Osteocyte (in vitro differentiated cells): ENCODE measurements around the gene TTC23L. TPM values are rescaled to one million over a fixed set of nuclear protein-coding genes. Genes with fewer than 3 reads are reported as not detected.
A peak's percentile ranks its signal among the peaks of the same experiment; 100 is the strongest.
"Not testable (repeated sequence)": the region's sequence is repeated elsewhere in the genome, so short reads cannot be mapped to it uniquely, and the experiment has no call there.

Source experiments
- DNase-seq: peaks from one replicate; pipeline ENCODE4 v3.0.0; 2021; ENCODE audit warnings: mixed read lengths; ENCODE audit not compliant: unreplicated experiment; ENCODE audit errors: extremely low spot score
- H3K27ac Mint-ChIP-seq: one replicate; pipeline ENCODE4 v1.8.0; 2021; ENCODE audit warnings: mild to moderate bottlenecking, mixed read lengths; ENCODE audit not compliant: unreplicated experiment
- H3K27me3 Mint-ChIP-seq: one replicate; pipeline ENCODE4 v1.8.0; 2021; ENCODE audit warnings: mixed read lengths; ENCODE audit not compliant: unreplicated experiment
- H3K36me3 Mint-ChIP-seq: one replicate; pipeline ENCODE4 v1.8.0; 2021; ENCODE audit warnings: mixed read lengths; ENCODE audit not compliant: unreplicated experiment
- H3K4me1 Mint-ChIP-seq: one replicate; pipeline ENCODE4 v1.8.0; 2021; ENCODE audit warnings: mixed read lengths; ENCODE audit not compliant: unreplicated experiment
- H3K4me3 Mint-ChIP-seq: one replicate; pipeline ENCODE4 v1.8.0; 2021; ENCODE audit warnings: mild to moderate bottlenecking, moderate library complexity, mixed read lengths; ENCODE audit not compliant: unreplicated experiment
- H3K9me3 Mint-ChIP-seq: one replicate; pipeline ENCODE4 v1.8.0; 2021; ENCODE audit warnings: mixed read lengths; ENCODE audit not compliant: unreplicated experiment
- CTCF ChIP-seq: fragments of 200-600 bp; sonication (generic); IDR thresholded peaks from 2 replicates; pipeline ENCODE4 v1.5.0; 2021; ENCODE audit warnings: antibody characterized with exemption, mild to moderate bottlenecking, moderate library complexity
- total RNA-seq: library from RNA; stranded (reverse); gene quantifications from 2 replicates; pipeline ENCODE4 v1.2.1, GENCODE V29; 2021

The TTC23L gene
- total RNA-seq, 1 donor from 2014 or later = 0.59 TPM

- peaks cover 15% of the 10 kb centered on the region for H3K36me3 Mint-ChIP-seq
- H3K4me1 Mint-ChIP-seq = peaks cover 33% of the 10 kb centered on the region
- no peak overlapping the region for H3K4me3 Mint-ChIP-seq
- no peak for DNase-seq
- no peaks in the 10 kb centered on the region for H3K9me3 Mint-ChIP-seq
- no peaks in the 10 kb centered on the region for H3K27me3 Mint-ChIP-seq
- TF ChIP-seq CTCF = peak; percentile 31
- H3K27ac Mint-ChIP-seq = no peak overlapping the region
Measured at GRCh38 chr5:34919077-34919476, 80.1 kb downstream of the TTC23L start.

- H3K27me3 Mint-ChIP-seq, H3K9me3 Mint-ChIP-seq, H3K27ac Mint-ChIP-seq, DNase-seq, H3K4me3 Mint-ChIP-seq, H3K4me1 Mint-ChIP-seq: not testable (repeated sequence)
- peaks cover 23% of the 10 kb centered on the region for H3K36me3 Mint-ChIP-seq
Measured at GRCh38 chr5:34923256-34923655, 84.3 kb downstream of the TTC23L start.

GRCh38 chr5:34923694-34924461 lies 84.9 kb downstream of the TTC23L start:
- DNase-seq = no peak
- H3K36me3 Mint-ChIP-seq = peaks cover 23% of the 10 kb centered on the region
- no peaks in the 10 kb centered on the region for H3K9me3 Mint-ChIP-seq
- H3K4me3 Mint-ChIP-seq = no peak overlapping the region
- no peak for TF ChIP-seq CTCF
- no peaks in the 10 kb centered on the region for H3K27me3 Mint-ChIP-seq
- H3K27ac Mint-ChIP-seq = peak overlapping the region; percentile 23
- H3K4me1 Mint-ChIP-seq = peaks cover 10% of the 10 kb centered on the region

- Mint-ChIP-seq H3K27me3 (no peaks in the 10 kb centered on the region), H3K27ac (no peak overlapping the region), H3K9me3 (no peaks in the 10 kb centered on the region), H3K4me3 (no peak overlapping the region), H3K4me1 (peaks cover 14% of the 10 kb centered on the region), H3K36me3 (peaks cover 23% of the 10 kb centered on the region)
- no peak for TF ChIP-seq CTCF
- no peak for DNase-seq
Measured at GRCh38 chr5:34924462-34924765, 85.5 kb downstream of the TTC23L start.

- peaks cover 23% of the 10 kb centered on the region for H3K4me1 Mint-ChIP-seq
- no peaks in the 10 kb centered on the region for H3K9me3 Mint-ChIP-seq
- H3K27me3 Mint-ChIP-seq = no peaks in the 10 kb centered on the region
- H3K27ac Mint-ChIP-seq = no peak overlapping the region
- H3K4me3 Mint-ChIP-seq = no peak overlapping the region
- H3K36me3 Mint-ChIP-seq = peaks cover 14% of the 10 kb centered on the region
- DNase-seq = no peak
- TF ChIP-seq CTCF = no peak
Measured at GRCh38 chr5:34926318-34926888, 87.4 kb downstream of the TTC23L start.
